ENCODE measurements around the gene MMP17.

The MMP17 gene

GRCh38 chr12:131830335-131830913, 2.2 kb downstream of the MMP17 start:
- DNase-seq (ENCODE audit: low read depth in 2 of 2), result no peak

- DNase-seq (ENCODE audit: low read depth in 2 of 2), result peak in 1 of 2 donors; percentile 19
Measured at GRCh38 chr12:131830914-131831571, 2.9 kb downstream of the MMP17 start.

GRCh38 chr12:131831635-131832041, 3.4 kb downstream of the MMP17 start:
- no peak for DNase-seq (ENCODE audit: low read depth in 2 of 2)

- DNase-seq (ENCODE audit: low read depth in 2 of 2), result no peak
Measured at GRCh38 chr12:131832321-131833231, 4.4 kb downstream of the MMP17 start.

- no peak for DNase-seq (ENCODE audit: low read depth in 2 of 2)
Measured at GRCh38 chr12:131833288-131833895, 5.2 kb downstream of the MMP17 start.

GRCh38 chr12:131833896-131834641, 5.9 kb downstream of the MMP17 start:
- no peak for DNase-seq (ENCODE audit: low read depth in 2 of 2)

GRCh38 chr12:131834798-131835615, 6.8 kb downstream of the MMP17 start:
- DNase-seq (ENCODE audit: low read depth in 2 of 2), result no peak

GRCh38 chr12:131835616-131836171, 7.5 kb downstream of the MMP17 start:
- no peak for DNase-seq (ENCODE audit: low read depth in 2 of 2)

GRCh38 chr12:131836193-131836592, 8.0 kb downstream of the MMP17 start:
- no peak for DNase-seq (ENCODE audit: low read depth in 2 of 2)

GRCh38 chr12:131836714-131837397, 8.7 kb downstream of the MMP17 start:
- DNase-seq (ENCODE audit: low read depth in 2 of 2), result no peak

GRCh38 chr12:131840643-131841416, 12.6 kb downstream of the MMP17 start:
- no peak for DNase-seq (ENCODE audit: low read depth in 2 of 2)

GRCh38 chr12:131841547-131841946, 13.4 kb downstream of the MMP17 start:
- DNase-seq (ENCODE audit: low read depth in 2 of 2), result no peak

GRCh38 chr12:131842169-131842568, 14.0 kb downstream of the MMP17 start:
- no peak for DNase-seq (ENCODE audit: low read depth in 2 of 2)

- DNase-seq (ENCODE audit: low read depth in 2 of 2), result no peak
Measured at GRCh38 chr12:131843527-131843926, 15.3 kb downstream of the MMP17 start.

GRCh38 chr12:131844140-131844539, 15.9 kb downstream of the MMP17 start:
- no peak for DNase-seq (ENCODE audit: low read depth in 2 of 2)

GRCh38 chr12:131844656-131845055, 16.5 kb downstream of the MMP17 start:
- DNase-seq (ENCODE audit: low read depth in 2 of 2), result no peak

- no peak for DNase-seq (ENCODE audit: low read depth in 2 of 2)
Measured at GRCh38 chr12:131845121-131845520, 16.9 kb downstream of the MMP17 start.

- DNase-seq (ENCODE audit: low read depth in 2 of 2), result no peak
Measured at GRCh38 chr12:131847456-131847855, 19.3 kb downstream of the MMP17 start.

GRCh38 chr12:131848753-131849152, 20.6 kb downstream of the MMP17 start:
- DNase-seq (ENCODE audit: low read depth in 2 of 2), result no peak
